Measurements from ENCODE around the gene NEDD9.
A peak's percentile ranks its signal among the peaks of the same experiment; 100 is the strongest.

NEDD9 gene

GRCh38 chr6:11232193-11232769 lies at the start of gene NEDD9:
Gene NEDD9, minus strand, starts transcription at chr6:11232668. Its CDS starts 153 bp downstream, at chr6:11232515.
- H3K9me3 Mint-ChIP-seq, result no peaks in the 10 kb centered on the region
- no peaks in the 10 kb centered on the region for H3K27me3 Mint-ChIP-seq
- peak within 1 kb of the TSS; percentile 81 for H3K4me3 Mint-ChIP-seq
- H3K27ac Mint-ChIP-seq (ENCODE audit: low read depth), result peak within 1 kb of the TSS; percentile 95
- peaks cover 14% of the 10 kb centered on the region for H3K36me3 Mint-ChIP-seq (ENCODE audit: insufficient read depth)
- DNase-seq (ENCODE audit: low spot score in 2 of 2) (peak; percentile 83 to 93), ATAC-seq (replicated peaks; ENCODE audit: extremely low read depth, poor library complexity, severe bottlenecking) (peak; percentile 97)
- peaks cover 75% of the 10 kb centered on the region for H3K4me1 Mint-ChIP-seq

GRCh38 chr6:11282245-11282644 lies 49.8 kb upstream of the NEDD9 start:
- ATAC-seq (replicated peaks; ENCODE audit: extremely low read depth, poor library complexity, severe bottlenecking), result no peak
- Mint-ChIP-seq H3K36me3 (ENCODE audit: insufficient read depth) (peaks cover 4% of the 10 kb centered on the region), H3K4me3 (no peak overlapping the region), H3K27me3 (no peaks in the 10 kb centered on the region), H3K27ac (ENCODE audit: low read depth) (no peak overlapping the region), H3K4me1 (peaks cover 29% of the 10 kb centered on the region), H3K9me3 (no peaks in the 10 kb centered on the region)
- no peak for DNase-seq (ENCODE audit: low spot score in 2 of 2)

- no peak overlapping the region for H3K27ac Mint-ChIP-seq (ENCODE audit: low read depth)
- ATAC-seq (replicated peaks; ENCODE audit: extremely low read depth, poor library complexity, severe bottlenecking) (no peak), DNase-seq (ENCODE audit: low spot score in 2 of 2) (no peak)
- H3K36me3 Mint-ChIP-seq (ENCODE audit: insufficient read depth), result peaks cover 3% of the 10 kb centered on the region
- no peaks in the 10 kb centered on the region for H3K9me3 Mint-ChIP-seq
- no peak overlapping the region for H3K4me3 Mint-ChIP-seq
- H3K27me3 Mint-ChIP-seq, result no peaks in the 10 kb centered on the region
- peaks cover 46% of the 10 kb centered on the region for H3K4me1 Mint-ChIP-seq
Observed at GRCh38 chr6:11280394-11280793, 47.9 kb upstream of the NEDD9 start.

- peaks cover 50% of the 10 kb centered on the region for H3K4me1 Mint-ChIP-seq
- H3K36me3 Mint-ChIP-seq (ENCODE audit: insufficient read depth), result peaks cover 3% of the 10 kb centered on the region
- no peak for ATAC-seq (replicated peaks; ENCODE audit: extremely low read depth, poor library complexity, severe bottlenecking)
- H3K27ac Mint-ChIP-seq (ENCODE audit: low read depth), result no peak overlapping the region
- DNase-seq (ENCODE audit: low spot score in 2 of 2), result no peak
- no peaks in the 10 kb centered on the region for H3K9me3 Mint-ChIP-seq
- H3K27me3 Mint-ChIP-seq, result no peaks in the 10 kb centered on the region
- no peak overlapping the region for H3K4me3 Mint-ChIP-seq
Observed at GRCh38 chr6:11279284-11279689, 46.8 kb upstream of the NEDD9 start.

- no peak for DNase-seq (ENCODE audit: low spot score in 2 of 2)
- Mint-ChIP-seq H3K4me1 (peaks cover 52% of the 10 kb centered on the region), H3K27me3 (no peaks in the 10 kb centered on the region), H3K27ac (ENCODE audit: low read depth) (peak overlapping the region; percentile 94), H3K9me3 (no peaks in the 10 kb centered on the region), H3K4me3 (peak overlapping the region; percentile 61), H3K36me3 (ENCODE audit: insufficient read depth) (peaks cover 3% of the 10 kb centered on the region)
- peak; percentile 57 for ATAC-seq (replicated peaks; ENCODE audit: extremely low read depth, poor library complexity, severe bottlenecking)
Observed at GRCh38 chr6:11278207-11278559, 45.7 kb upstream of the NEDD9 start.

GRCh38 chr6:11277275-11278206 lies 45.1 kb upstream of the NEDD9 start:
- H3K9me3 Mint-ChIP-seq, result no peaks in the 10 kb centered on the region
- DNase-seq (ENCODE audit: low spot score in 2 of 2) (no peak), ATAC-seq (replicated peaks; ENCODE audit: extremely low read depth, poor library complexity, severe bottlenecking) (peak; percentile 69)
- peak overlapping the region; percentile 94 for H3K27ac Mint-ChIP-seq (ENCODE audit: low read depth)
- H3K4me3 Mint-ChIP-seq, result peak overlapping the region; percentile 61
- no peaks in the 10 kb centered on the region for H3K27me3 Mint-ChIP-seq
- peaks cover 3% of the 10 kb centered on the region for H3K36me3 Mint-ChIP-seq (ENCODE audit: insufficient read depth)
- H3K4me1 Mint-ChIP-seq, result peaks cover 52% of the 10 kb centered on the region

- Mint-ChIP-seq H3K4me3 (peak overlapping the region; percentile 54), H3K9me3 (no peaks in the 10 kb centered on the region), H3K4me1 (peaks cover 52% of the 10 kb centered on the region), H3K36me3 (ENCODE audit: insufficient read depth) (peaks cover 4% of the 10 kb centered on the region), H3K27me3 (no peaks in the 10 kb centered on the region), H3K27ac (ENCODE audit: low read depth) (peak overlapping the region; percentile 94)
- DNase-seq (ENCODE audit: low spot score in 2 of 2) (no peak), ATAC-seq (replicated peaks; ENCODE audit: extremely low read depth, poor library complexity, severe bottlenecking) (no peak)
Observed at GRCh38 chr6:11276911-11277274, 44.4 kb upstream of the NEDD9 start.

GRCh38 chr6:11276228-11276627 lies 43.8 kb upstream of the NEDD9 start:
- peaks cover 52% of the 10 kb centered on the region for H3K4me1 Mint-ChIP-seq

GRCh38 chr6:11275598-11275997 lies 43.1 kb upstream of the NEDD9 start:
- Mint-ChIP-seq H3K4me1 (peaks cover 52% of the 10 kb centered on the region), H3K36me3 (ENCODE audit: insufficient read depth) (peaks cover 9% of the 10 kb centered on the region), H3K27ac (ENCODE audit: low read depth) (peak overlapping the region; percentile 20), H3K27me3 (no peaks in the 10 kb centered on the region), H3K9me3 (no peaks in the 10 kb centered on the region), H3K4me3 (peak overlapping the region; percentile 53)
- DNase-seq (ENCODE audit: low spot score in 2 of 2), result no peak
- ATAC-seq (replicated peaks; ENCODE audit: extremely low read depth, poor library complexity, severe bottlenecking), result peak; percentile 48

More at GRCh38 chr6:11276228-11276627, 43.8 kb upstream of the NEDD9 start:
- H3K27me3 Mint-ChIP-seq, result no peaks in the 10 kb centered on the region
- no peaks in the 10 kb centered on the region for H3K9me3 Mint-ChIP-seq
- peak overlapping the region; percentile 54 for H3K4me3 Mint-ChIP-seq
- ATAC-seq (replicated peaks; ENCODE audit: extremely low read depth, poor library complexity, severe bottlenecking), result no peak
- peaks cover 4% of the 10 kb centered on the region for H3K36me3 Mint-ChIP-seq (ENCODE audit: insufficient read depth)
- H3K27ac Mint-ChIP-seq (ENCODE audit: low read depth), result peak overlapping the region; percentile 94
- no peak for DNase-seq (ENCODE audit: low spot score in 2 of 2)

- Mint-ChIP-seq H3K4me3 (no peak overlapping the region), H3K27me3 (no peaks in the 10 kb centered on the region), H3K27ac (ENCODE audit: low read depth) (no peak overlapping the region), H3K4me1 (peaks cover 42% of the 10 kb centered on the region), H3K36me3 (ENCODE audit: insufficient read depth) (peaks cover 10% of the 10 kb centered on the region), H3K9me3 (no peaks in the 10 kb centered on the region)
- ATAC-seq (replicated peaks; ENCODE audit: extremely low read depth, poor library complexity, severe bottlenecking), result no peak
- DNase-seq (ENCODE audit: low spot score in 2 of 2), result no peak
Observed at GRCh38 chr6:11273406-11274065, 41.1 kb upstream of the NEDD9 start.

- Mint-ChIP-seq H3K4me3 (no peak overlapping the region), H3K9me3 (no peaks in the 10 kb centered on the region)
- ATAC-seq (replicated peaks; ENCODE audit: extremely low read depth, poor library complexity, severe bottlenecking), result no peak
Observed at GRCh38 chr6:11272491-11273192, 40.2 kb upstream of the NEDD9 start.

More at GRCh38 chr6:11272491-11273192, 40.2 kb upstream of the NEDD9 start:
- Mint-ChIP-seq H3K27ac (ENCODE audit: low read depth) (no peak overlapping the region), H3K4me1 (peaks cover 33% of the 10 kb centered on the region), H3K27me3 (no peaks in the 10 kb centered on the region), H3K36me3 (ENCODE audit: insufficient read depth) (peaks cover 10% of the 10 kb centered on the region)
- no peak for DNase-seq (ENCODE audit: low spot score in 2 of 2)

Measured in central memory CD8-positive, alpha-beta T cell (primary cell).